NB4 (cell line): ENCODE data around the gene DPY19L1.

Source experiments
- CTCF ChIP-seq: IDR thresholded peaks from one replicate; pipeline ENCODE4 v1.5.1; 2012; ENCODE audit warnings: low read depth, low read length
- MAX ChIP-seq: IDR thresholded peaks from 2 replicates; pipeline ENCODE4 v1.6.1; 2011; ENCODE audit warnings: low read depth, low read length
- MYC ChIP-seq: IDR thresholded peaks from 2 replicates; pipeline ENCODE4 v1.6.1; 2011; ENCODE audit warnings: low read depth, low read length
- POLR2A ChIP-seq: IDR thresholded peaks from 2 replicates; pipeline ENCODE4 v1.6.1; 2011; ENCODE audit warnings: mild to moderate bottlenecking; ENCODE audit not compliant: insufficient read length; ENCODE audit errors: extremely low read depth

GRCh38 chr7:34939175-34939574, 98.1 kb downstream of the DPY19L1 start:
- TF ChIP-seq CTCF: no peak
- no peak for TF ChIP-seq MYC
- no peak for TF ChIP-seq MAX
- no peak for TF ChIP-seq POLR2A
